ENCODE data around the gene TBC1D24.

- no peak for TF ChIP-seq CTCF (IDR thresholded peaks at IDR 0.05 in 4 of 5, conservative IDR thresholded peaks at IDR 0.05 in 1 of 5)
- peak; percentile 53 to 69 for TF ChIP-seq POLR2A (IDR thresholded peaks at IDR 0.05)
These were observed 7.2 kb upstream of the TBC1D24 start for GRCh38 chr16:2467528-2468232.
